Caco-2 (cell line): Measurements from ENCODE around the gene CSRP1. TPM values are rescaled to one million over a fixed set of nuclear protein-coding genes. Genes with fewer than 3 reads are reported as not detected.

Experiments used
- BruUV-seq: library from RNA; stranded (reverse); fragments of 400-500 nt; replicated peaks from 2 replicates; lab custom pipeline; 2021; lab: Mats Ljungman, UMichigan
- CTCF ChIA-PET: fragments of 300-600 bp; sonication (Branson Sonifier 250); formaldehyde crosslinking; loops from one replicate; lab custom pipeline; 2022; ENCODE audit warnings: antibody characterized with exemption; lab: Charles Lee
- POLR2A ChIA-PET: fragments of 300-600 bp; sonication (Branson Sonifier 250); formaldehyde crosslinking; loops from one replicate; lab custom pipeline; 2022; ENCODE audit warnings: antibody characterized with exemption; lab: Charles Lee
- DNase-seq, 2 experiments: peaks; one replicate each; pipeline versions ENCODE4 v3.0.0 to v3.0.0-alpha.2; 2020 to 2022
- H3K27me3 ChIP-seq: replicated peaks from 2 replicates; pipeline ENCODE4 v1.6.0; 2011; ENCODE audit warnings: low read length; ENCODE audit not compliant: control insufficient read depth, insufficient read depth
- H3K36me3 ChIP-seq: 2 replicates; pipeline ENCODE4 v1.5.1; 2011; ENCODE audit warnings: low read length; ENCODE audit not compliant: control insufficient read depth, insufficient read depth
- H3K4me1 ChIP-seq: fragments of 250-450 bp; sonication (Bioruptor Pico); 2 replicates; pipeline ENCODE4 v1.5.1; 2020; ENCODE audit warnings: mild to moderate bottlenecking
- H3K4me3 ChIP-seq: 2 replicates; pipeline ENCODE4 v1.5.1; 2011; ENCODE audit warnings: low read depth, mild to moderate bottlenecking, control low read depth, low read length
- H3K9me3 ChIP-seq: fragments of 250-450 bp; sonication (Bioruptor Pico); 2 replicates; pipeline ENCODE4 v1.5.1; 2020; ENCODE audit warnings: mild to moderate bottlenecking, moderate library complexity
- H3K27ac Mint-ChIP-seq: one replicate; pipeline ENCODE4 v1.8.0; 2022; ENCODE audit warnings: mixed read lengths; ENCODE audit not compliant: unreplicated experiment
- H3K27me3 Mint-ChIP-seq: one replicate; pipeline ENCODE4 v1.8.0; 2022; ENCODE audit warnings: mixed read lengths; ENCODE audit not compliant: insufficient read depth, unreplicated experiment
- H3K36me3 Mint-ChIP-seq: one replicate; pipeline ENCODE4 v1.8.0; 2022; ENCODE audit warnings: mild to moderate bottlenecking, mixed read lengths; ENCODE audit not compliant: insufficient read depth, unreplicated experiment
- H3K4me1 Mint-ChIP-seq: one replicate; pipeline ENCODE4 v1.8.0; 2022; ENCODE audit warnings: low read depth, mixed read lengths; ENCODE audit not compliant: unreplicated experiment
- H3K4me3 Mint-ChIP-seq: one replicate; pipeline ENCODE4 v1.8.0; 2022; ENCODE audit warnings: mild to moderate bottlenecking, moderate library complexity, mixed read lengths; ENCODE audit not compliant: unreplicated experiment
- H3K9me3 Mint-ChIP-seq: one replicate; pipeline ENCODE4 v1.8.0; 2022; ENCODE audit warnings: mixed read lengths; ENCODE audit not compliant: unreplicated experiment
- CTCF ChIP-seq, 2 experiments: fragments of 200-600 bp in 1 of 2; IDR thresholded peaks; 1 replicate in 1 of 2; 2 replicates in 1 of 2; pipeline versions ENCODE4 v1.5.1 to v1.8.0; 2011 to 2022; ENCODE audit warnings: antibody characterized with exemption in 1 of 2, control low read depth in 1 of 2, inconsistent platforms in 1 of 2, low read depth in 1 of 2, low read length in 1 of 2, mild to moderate bottlenecking in 1 of 2, moderate library complexity in 1 of 2; ENCODE audit not compliant: insufficient read depth in 1 of 2, severe bottlenecking in 1 of 2, unreplicated experiment in 1 of 2
- intact Hi-C: fragments of 100-400 bp; cut with micrococcal nuclease; formaldehyde crosslinking; loops from one replicate; pipeline ENCODE4 v1.10.0; 2022; ENCODE audit not compliant: unreplicated experiment
- total RNA-seq: library from RNA; stranded (reverse); gene quantifications from 2 replicates; pipeline ENCODE4 v1.2.3, GENCODE V29; 2022

CSRP1 gene
- total RNA-seq, 1 experiment from 2014 or later, result 60.0 TPM

- CTCF ChIA-PET, result interaction anchor here (0.9 kb wide), 1 partner anchor 155 kb away, joined by 3 read pairs; no protein-coding TSS in a partner anchor
- Histone ChIP-seq H3K4me1 (no peaks in the 10 kb centered on the region), H3K36me3 (no peaks in the 10 kb centered on the region), H3K9me3 (no peaks in the 10 kb centered on the region), H3K4me3 (no peak overlapping the region), H3K27me3 (peaks cover 1% of the 10 kb centered on the region)
- TF ChIP-seq CTCF (IDR thresholded peaks at IDR 0.05; ENCODE audit: insufficient read depth in 1 of 2, low read depth in 1 of 2, low read length in 1 of 2, severe bottlenecking in 1 of 2, unreplicated experiment in 1 of 2), result no peak
- Mint-ChIP-seq H3K9me3 (no peaks in the 10 kb centered on the region), H3K36me3 (no peaks in the 10 kb centered on the region), H3K4me3 (no peak overlapping the region), H3K27me3 (peaks cover 16% of the 10 kb centered on the region), H3K27ac (no peak overlapping the region), H3K4me1 (no peaks in the 10 kb centered on the region)
- intact Hi-C loops, result no loop called here
- POLR2A ChIA-PET, result no interaction called here
- no TSS peak for BruUV-seq
- no peak for DNase-seq
These were observed 48.1 kb upstream of the CSRP1 start for GRCh38 chr1:201554789-201555592.

- H3K27me3 ChIP-seq, result peaks cover 1% of the 10 kb centered on the region; the same call in 1 of the 2 replicates
- intact Hi-C loops, result no loop called here
- peaks cover 13% of the 10 kb centered on the region for H3K27me3 Mint-ChIP-seq
- no peak for DNase-seq
- ChIA-PET CTCF (interaction anchor here (0.6 kb wide), 1 partner anchor 155 kb away, joined by 4 read pairs; no protein-coding TSS in a partner anchor), POLR2A (no interaction called here)
- BruUV-seq, result no TSS peak
- H3K4me3 Mint-ChIP-seq, result no peak overlapping the region
- TF ChIP-seq CTCF (IDR thresholded peaks at IDR 0.05; ENCODE audit: insufficient read depth in 1 of 2, low read depth in 1 of 2, low read length in 1 of 2, severe bottlenecking in 1 of 2, unreplicated experiment in 1 of 2), result no peak
- no peaks in the 10 kb centered on the region for H3K4me1 ChIP-seq
- H3K36me3 Mint-ChIP-seq, result no peaks in the 10 kb centered on the region
- no peak overlapping the region for H3K27ac Mint-ChIP-seq
- no peaks in the 10 kb centered on the region for H3K9me3 Mint-ChIP-seq
- no peaks in the 10 kb centered on the region for H3K36me3 ChIP-seq
- no peak overlapping the region for H3K4me3 ChIP-seq
- H3K4me1 Mint-ChIP-seq, result no peaks in the 10 kb centered on the region
- H3K9me3 ChIP-seq, result no peaks in the 10 kb centered on the region
These were observed 47.3 kb upstream of the CSRP1 start for GRCh38 chr1:201554190-201554600.

- Histone ChIP-seq H3K4me3 (no peak overlapping the region), H3K9me3 (no peaks in the 10 kb centered on the region), H3K4me1 (no peaks in the 10 kb centered on the region), H3K27me3 (peaks cover 1% of the 10 kb centered on the region; the same call in 1 of the 2 replicates), H3K36me3 (no peaks in the 10 kb centered on the region)
- Mint-ChIP-seq H3K9me3 (no peaks in the 10 kb centered on the region), H3K4me1 (no peaks in the 10 kb centered on the region), H3K27ac (no peak overlapping the region), H3K36me3 (no peaks in the 10 kb centered on the region), H3K27me3 (peaks cover 18% of the 10 kb centered on the region), H3K4me3 (no peak overlapping the region)
- intact Hi-C loops, result no loop called here
- DNase-seq, result no peak
- no TSS peak for BruUV-seq
- POLR2A ChIA-PET, result no interaction called here
- no peak for TF ChIP-seq CTCF (IDR thresholded peaks at IDR 0.05; ENCODE audit: insufficient read depth in 1 of 2, low read depth in 1 of 2, low read length in 1 of 2, severe bottlenecking in 1 of 2, unreplicated experiment in 1 of 2)
- CTCF ChIA-PET, result interaction anchor here (0.6 kb wide), 1 partner anchor 155 kb away, joined by 4 read pairs; no protein-coding TSS in a partner anchor
These were observed 46.7 kb upstream of the CSRP1 start for GRCh38 chr1:201553496-201554189.
